GM10847 (cell line): Measurements from ENCODE around the gene WNK1.

Experiments used
- POLR2A ChIP-seq: IDR thresholded peaks from 2 replicates; pipeline ENCODE4 v1.6.1; 2011; ENCODE audit not compliant: insufficient read length; ENCODE audit errors: extremely low read depth

Gene WNK1

DNA sequence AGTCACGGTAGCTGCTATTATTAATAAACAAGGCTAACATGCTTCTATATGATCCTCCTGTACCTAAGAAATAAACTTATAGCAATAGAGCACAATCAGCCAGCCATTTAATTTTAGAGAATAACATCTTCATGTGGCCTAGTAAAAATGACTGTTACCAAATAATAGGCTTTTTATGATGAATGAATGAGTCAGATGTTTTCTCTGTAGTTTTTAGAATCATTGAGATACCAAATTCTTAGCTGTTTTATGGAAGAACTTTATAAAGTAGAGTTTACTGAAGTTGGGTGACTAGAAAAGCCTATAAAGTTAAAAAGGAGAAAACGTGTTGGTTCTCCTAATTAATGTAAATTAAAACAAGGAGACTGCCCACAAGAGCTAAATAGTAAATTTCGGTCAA, 40.7 kb downstream of the WNK1 start:
- TF ChIP-seq POLR2A = no peak

DNA sequence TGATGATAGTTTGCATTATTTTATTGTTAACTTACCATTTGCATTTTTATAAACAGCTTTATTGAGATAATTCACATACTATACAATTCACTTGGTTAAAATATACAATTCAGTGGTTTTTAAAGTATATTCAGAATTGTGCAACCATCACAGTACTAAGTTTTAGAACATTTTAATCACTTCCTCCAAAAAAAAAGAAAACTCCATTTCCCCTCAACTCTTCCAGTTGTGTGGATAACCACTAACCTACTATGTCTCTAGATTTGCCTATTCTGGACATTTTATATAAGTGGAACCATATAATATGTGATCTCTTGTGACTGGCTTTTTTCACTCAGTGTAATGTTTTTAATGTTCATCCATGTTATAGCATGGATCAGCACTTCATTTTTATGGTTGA, 41.3 kb downstream of the WNK1 start:
- no peak for TF ChIP-seq POLR2A

DNA sequence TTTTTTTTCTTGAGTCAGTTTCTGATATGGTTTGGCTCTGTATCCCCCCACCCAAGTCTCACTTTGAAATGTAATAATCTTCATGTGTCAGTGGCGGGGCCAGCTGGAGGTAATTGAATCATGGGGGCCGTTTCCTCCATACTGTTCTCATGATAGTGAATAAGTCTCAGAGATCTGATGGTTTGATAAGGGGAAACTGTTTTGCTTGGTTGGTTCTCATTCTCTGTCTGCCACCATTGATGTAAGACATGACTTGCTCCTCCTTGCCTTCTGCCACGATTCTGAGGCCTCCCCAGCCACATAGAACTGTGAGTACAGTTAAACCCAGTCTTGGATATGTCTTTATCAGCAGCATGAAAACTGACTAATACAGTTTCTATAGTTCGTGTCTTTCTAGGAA, 42.9 kb downstream of the WNK1 start:
- TF ChIP-seq POLR2A = no peak

DNA sequence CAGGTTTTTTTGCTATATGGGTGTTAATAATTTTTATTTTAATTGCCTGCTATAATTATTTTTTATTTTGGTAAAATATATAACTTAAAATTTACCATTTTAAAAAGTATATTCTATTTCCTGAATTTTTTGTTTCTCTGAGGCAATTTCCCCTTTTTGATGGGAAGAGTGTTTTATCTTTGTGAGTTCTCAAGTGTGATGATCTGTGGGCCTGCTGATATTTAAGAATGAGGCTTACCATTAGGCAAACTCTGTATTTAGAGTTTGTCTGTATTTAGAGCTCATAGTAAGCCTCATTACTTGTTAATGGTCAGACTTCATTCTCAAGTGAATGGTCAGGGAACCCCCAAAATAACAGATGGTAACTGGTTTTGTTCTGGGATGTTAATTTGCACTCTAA, 48.0 kb downstream of the WNK1 start:
- no peak for TF ChIP-seq POLR2A

DNA sequence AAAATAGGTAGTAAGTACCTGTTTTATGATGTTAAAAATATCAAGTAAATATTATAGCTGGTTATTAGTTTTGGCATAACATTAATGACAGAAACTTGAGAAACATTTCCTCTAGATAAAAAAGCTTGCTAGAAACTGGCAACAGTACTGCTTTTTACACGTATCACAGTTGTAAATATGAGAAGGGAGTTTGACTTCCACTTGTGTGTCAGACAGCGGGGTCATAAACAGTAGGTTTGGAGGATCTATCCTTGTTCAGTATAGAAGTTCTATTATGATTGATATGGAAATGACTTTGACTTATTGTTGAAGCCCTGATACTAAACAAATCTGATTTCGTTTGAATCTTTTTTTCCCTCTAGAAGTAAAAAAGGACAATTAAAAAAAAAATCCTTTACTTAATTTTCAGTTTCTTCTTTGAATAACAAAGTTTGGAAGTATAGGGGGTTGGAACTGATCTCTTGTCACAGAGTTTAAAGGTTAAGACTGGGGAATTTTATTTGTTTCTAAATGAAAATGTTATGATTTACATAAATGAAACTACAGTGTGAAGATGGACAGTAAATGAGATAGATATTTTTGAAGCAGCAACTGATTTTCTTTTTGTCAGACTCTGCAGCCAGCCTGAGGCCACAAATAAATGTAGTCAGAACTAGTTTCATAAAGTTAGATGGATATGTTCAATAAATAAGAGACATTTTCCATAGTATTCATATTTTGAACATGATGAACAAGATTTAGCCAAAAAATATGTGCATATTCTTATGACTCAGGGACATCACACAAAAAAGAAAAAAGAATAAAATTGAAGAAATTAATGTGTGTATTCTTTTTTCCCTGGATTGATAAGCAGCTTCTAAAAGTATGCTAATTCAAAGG, 50.1 kb downstream of the WNK1 start:
- TF ChIP-seq POLR2A = no peak

DNA sequence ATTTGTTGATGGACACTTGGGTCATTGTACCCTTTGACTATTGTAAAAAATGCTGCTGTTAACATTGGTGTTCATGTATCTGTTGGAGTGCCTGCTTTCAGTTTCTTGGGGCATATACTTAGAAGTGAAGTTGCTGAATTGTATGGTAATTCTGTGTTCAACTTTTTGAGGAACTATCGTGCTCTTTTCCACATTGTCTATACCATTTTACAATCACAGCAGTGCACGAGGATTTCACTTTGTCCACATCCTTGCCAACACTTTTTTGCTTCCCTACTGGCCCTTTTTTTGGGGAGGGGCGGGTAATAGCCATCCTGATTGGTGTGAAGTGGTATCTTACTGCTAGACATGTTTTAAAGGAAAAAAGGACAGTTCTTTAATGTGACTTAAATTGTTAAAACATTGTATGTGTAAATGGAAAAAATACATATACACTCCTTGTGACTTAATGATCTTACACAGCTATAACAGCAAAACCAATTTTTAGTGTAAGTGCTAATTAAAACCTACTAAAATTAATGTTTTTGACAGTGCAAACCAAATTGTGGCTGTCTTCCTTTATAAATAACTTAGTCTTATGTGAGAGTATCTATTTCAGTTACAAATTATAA, 52.7 kb downstream of the WNK1 start:
- no peak for TF ChIP-seq POLR2A

DNA sequence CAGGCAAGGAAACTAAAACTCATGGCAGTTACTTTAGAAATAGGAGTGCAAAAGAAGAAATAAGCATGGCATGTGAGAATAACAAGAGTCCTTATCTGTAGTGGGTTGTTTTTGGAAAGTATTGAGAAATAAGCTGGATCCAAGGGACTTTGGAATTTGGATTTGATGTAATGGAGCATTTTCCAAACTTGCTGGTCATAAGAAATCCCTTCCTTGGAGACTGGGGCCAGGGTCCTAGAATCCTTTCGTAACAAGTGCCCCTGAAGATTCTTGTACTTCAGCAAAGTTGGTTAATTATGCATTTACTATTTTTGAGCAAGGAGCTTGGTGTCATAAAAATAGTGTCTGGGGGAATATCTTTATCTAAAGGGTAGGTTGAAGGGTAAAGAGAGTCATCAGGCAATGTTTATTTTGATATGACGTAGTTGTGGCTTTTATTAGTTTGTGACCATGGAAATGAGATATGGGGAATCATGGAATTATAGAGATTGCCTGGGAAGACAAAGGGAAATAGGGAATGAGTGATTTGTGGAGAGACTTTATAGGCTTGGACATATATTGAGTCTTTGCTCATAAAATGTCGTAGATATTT, 53.9 kb downstream of the WNK1 start:
- TF ChIP-seq POLR2A = no peak

DNA sequence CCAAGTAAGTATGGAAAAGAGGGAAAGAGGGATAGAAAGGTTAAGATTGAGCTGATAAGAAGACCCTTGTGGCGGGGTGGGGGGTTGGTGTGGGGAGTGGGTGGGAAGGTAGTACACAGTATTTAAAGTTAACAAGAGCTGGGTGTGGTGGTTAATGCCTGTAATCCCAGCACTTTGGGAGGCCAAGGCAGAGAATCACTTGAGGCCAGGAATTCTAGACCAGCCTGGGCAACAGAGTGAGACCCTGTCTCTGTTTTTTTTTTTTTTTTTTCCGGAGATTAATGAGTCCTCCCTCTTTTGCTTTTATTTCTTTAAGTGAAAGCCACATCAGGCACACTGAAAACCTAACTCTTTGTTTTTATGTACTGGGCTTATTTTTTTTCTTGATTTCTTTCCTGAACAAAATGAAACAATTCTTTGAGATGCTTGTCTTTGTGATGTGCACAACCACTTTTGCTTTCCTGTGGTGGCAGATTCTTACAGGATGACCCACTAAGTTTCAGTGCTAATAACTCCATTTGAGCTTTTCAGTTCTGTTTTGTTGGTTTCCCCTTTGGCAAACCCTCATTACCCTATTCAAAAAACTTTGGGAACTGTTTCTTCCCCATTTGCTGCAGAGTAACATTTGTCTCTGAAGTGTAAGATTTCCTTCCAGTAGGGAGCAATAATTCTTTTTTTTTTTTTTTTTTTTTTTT, 54.8 kb downstream of the WNK1 start:
- no peak for TF ChIP-seq POLR2A

DNA sequence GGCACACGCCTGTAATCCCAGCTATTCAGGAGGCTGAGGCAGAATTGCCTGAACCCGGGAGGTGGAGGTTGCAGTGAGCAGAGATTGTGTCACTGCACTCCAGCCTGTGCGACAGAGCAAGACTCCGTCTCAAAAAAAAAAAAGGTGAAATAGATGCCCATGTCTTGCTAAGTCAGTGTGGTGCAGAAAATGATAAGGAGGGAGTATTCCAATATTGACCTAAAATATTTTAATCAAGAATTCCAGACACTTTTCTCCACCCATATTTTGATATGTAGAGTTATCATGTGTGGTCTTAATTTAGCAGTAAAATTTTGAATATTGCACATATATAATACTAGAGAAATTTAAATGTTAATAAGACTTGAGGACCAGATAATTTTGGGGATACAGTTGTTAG, 57.7 kb downstream of the WNK1 start:
- no peak for TF ChIP-seq POLR2A

DNA sequence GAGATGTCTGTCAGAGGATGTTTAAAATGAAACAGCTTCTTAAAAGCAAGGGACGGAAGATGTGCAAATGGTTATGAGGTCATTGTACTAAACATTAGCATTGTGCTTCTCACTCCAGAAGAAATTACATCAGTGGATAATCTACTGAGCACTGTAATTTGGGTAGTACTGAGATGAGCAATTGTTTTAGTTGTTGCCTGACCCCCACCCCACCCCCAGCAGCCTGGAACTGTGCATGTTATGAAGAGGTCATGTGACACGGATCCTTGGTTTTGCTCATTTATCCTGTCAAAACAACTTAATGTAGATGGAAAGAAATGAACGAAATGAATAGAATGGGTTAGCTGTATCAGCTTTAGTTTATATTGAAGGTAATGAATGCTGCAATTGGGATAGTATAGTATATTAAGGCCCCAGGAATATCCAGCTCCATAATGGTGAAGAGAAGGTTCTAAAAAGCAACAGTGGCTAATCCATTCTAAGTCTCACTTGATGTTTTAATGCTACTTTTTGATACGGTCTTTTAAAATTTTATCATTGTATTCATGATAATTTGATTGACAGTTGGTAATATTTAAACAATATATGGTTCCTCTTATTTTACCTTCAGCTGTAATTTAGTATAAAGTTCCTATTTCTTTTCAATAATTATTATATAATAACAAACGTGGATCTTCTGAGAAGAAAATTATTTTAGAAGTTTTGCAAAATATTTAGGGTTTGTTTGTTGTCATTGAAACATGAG, 58.5 kb downstream of the WNK1 start:
- no peak for TF ChIP-seq POLR2A

DNA sequence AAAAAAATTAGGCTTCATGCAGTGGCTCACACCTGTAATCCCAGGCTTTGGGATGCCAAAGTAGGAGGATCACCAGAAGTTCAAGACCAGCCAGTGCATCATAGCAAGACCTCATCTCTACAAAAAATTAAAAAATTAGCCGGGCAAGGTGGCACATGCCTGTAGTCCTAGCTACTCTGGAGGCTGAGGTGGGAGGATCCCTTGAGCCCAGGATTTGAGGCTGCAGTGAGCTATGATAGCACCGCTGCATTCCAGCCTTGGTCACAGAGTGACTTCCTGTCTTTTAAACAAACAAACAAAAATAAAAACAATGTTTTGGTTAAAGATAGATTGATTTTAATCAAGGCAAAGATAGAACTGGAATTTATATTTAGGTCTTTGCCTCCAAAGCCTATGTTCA, 60.6 kb downstream of the WNK1 start:
- TF ChIP-seq POLR2A = no peak

DNA sequence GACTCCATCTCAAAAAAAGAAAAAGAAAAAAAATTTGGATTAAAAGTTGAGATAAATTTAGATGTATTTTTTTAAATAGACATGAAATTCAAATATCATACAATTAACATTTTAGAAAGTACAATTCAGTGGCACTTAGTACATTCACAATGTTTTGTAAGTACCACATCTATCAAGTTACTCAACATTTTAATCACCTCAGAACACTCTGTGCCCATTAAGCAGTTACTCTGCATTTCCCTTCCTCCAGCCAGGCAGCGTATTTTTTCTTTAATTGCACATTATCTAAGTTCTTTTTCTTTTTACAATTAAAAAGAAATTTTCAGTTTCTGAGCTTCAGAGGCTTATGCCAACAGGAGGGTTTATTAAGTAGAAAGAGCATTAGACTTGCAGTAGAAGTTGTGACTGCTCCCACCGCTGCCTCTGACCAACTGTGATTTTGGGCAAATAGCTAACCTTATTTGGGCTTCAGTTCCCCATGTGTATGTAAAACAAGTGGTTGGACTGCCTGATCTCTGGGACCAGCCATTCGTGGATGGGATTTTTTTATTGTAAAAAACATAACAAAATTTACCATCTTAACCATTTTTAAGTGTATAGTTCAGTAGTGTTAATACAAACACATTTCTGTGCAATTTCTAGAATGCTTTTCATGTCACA, 65.7 kb downstream of the WNK1 start:
- TF ChIP-seq POLR2A = no peak

DNA sequence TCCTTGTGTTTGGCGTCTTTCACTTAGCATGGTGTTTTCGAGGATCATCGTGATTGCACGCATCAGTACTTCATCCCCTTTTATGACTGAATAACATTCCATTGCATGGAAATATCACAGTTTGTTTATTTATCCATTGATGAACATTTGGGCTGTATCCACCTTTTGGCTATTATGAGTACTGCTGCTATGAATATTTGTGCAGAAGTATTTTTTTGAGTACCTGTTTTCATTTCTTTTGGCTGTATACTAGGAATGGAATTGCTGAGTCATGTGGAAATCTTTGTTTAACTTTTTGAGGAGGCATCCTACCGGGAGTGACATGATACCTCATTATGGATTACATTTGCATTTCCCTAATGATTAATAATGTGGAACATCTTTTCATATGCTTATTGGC, 66.4 kb downstream of the WNK1 start:
- TF ChIP-seq POLR2A = no peak

DNA sequence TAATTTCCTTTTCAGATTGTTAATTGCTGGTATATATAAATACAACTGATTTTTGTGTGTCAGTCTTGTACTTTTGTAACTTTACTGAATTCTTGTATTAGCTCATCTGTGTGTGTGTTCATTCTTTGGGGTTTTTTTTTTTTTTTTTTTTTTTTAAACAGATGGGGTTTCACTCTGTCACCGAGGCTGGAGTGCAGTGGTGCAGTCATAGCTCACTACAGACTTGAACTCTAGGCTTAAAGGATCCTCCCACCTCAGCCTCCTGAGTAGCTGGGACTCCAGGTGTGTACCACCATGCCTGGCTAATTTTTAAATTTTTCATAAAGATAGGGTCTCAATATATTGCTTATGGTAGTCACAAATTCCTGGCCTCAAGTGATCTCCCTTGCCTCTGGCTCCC, 68.0 kb downstream of the WNK1 start:
- TF ChIP-seq POLR2A = no peak

DNA sequence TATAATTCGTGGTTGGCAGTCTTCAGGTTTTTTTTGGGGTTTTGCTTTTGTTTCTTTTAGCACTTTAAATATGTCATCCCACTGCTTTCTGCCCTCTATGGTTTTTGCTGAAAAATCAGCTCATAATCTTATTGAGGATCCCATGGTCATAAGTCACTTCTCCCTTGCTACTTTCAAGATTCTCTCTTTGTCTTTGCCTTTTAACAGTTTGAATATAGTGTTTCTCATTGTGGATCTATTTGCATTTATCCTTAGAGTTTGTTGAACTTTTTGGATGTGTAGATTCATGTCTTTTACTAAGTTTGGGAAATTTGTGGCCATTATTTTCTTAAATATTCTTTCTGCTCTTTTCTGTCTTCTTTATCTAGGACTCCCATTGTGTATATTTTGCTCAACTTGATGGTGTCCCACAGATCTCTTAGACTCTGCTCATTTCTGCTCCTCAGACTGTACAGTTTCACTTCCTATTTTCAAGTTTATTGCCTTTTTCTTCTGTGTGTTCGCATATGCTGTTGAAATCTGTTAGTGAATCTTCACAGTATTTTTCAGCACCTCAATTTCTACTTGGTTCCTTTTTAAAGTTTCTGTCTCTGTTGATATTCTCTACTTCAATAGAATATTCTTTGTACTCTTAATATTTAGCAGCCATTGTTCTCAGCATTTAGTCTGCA, 70.8 kb downstream of the WNK1 start:
- no peak for TF ChIP-seq POLR2A

DNA sequence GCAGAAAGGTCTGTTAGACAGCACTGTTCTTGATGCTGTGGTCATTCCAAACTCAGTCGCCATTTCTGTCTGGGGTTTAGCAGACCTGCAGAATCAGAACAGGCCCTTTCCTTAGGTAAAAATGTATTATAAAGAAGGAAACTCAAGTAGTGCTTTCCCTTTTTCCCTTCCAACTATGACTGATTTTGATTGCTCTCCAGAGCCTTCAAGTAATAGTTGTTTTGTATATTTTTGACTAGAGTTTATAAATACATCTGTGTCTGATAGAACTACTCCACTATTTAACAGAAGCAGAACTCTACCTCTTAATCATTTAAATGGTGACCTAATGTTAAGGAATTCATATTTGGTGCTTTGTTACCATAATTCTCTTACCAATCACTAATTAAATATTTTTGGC, 74.0 kb downstream of the WNK1 start:
- TF ChIP-seq POLR2A = no peak
